ENCODE measurements around the gene RPTOR.

GRCh38 chr17:80751946-80752581, 207.4 kb downstream of the RPTOR start:
- TF ChIP-seq REST (IDR thresholded peaks at IDR 0.05; ENCODE audit: borderline replicate concordance), result no peak
- no peak for TF ChIP-seq CTCF (IDR thresholded peaks at IDR 0.05; ENCODE audit: poor library complexity, severe bottlenecking)
- TF ChIP-seq EZH2 (IDR thresholded peaks at IDR 0.05; ENCODE audit: borderline replicate concordance, insufficient read depth, low read length, poor library complexity, severe bottlenecking), result no peak
- TF ChIP-seq TAF1 (IDR thresholded peaks at IDR 0.05; ENCODE audit: low read depth), result no peak
- TF ChIP-seq SMC3 (conservative IDR thresholded peaks at IDR 0.05; ENCODE audit: poor library complexity), result no peak
- no peak for TF ChIP-seq EP300 (conservative IDR thresholded peaks at IDR 0.05; ENCODE audit: poor library complexity, severe bottlenecking)
- TF ChIP-seq POLR2AphosphoS5 (IDR thresholded peaks at IDR 0.05), result no peak
